ENCODE data around the gene CDHR5. TPM values are rescaled to one million over a fixed set of nuclear protein-coding genes. Genes with fewer than 3 reads are reported as not detected.
A peak's percentile ranks its signal among the peaks of the same experiment; 100 is the strongest.
"Not testable (repeated sequence)": the region's sequence is repeated elsewhere in the genome, so short reads cannot be mapped to it uniquely, and the experiment has no call there.

CDHR5 gene
- total and polyA plus RNA-seq, 9 of the 15 experiments (the other 6 are each of a cell fraction or from before 2014, with no cell fraction given) = 0.16 TPM; not detected in 8

- TF ChIP-seq REST (IDR thresholded peaks at IDR 0.05; ENCODE audit: borderline replicate concordance) = peak; percentile 56
- TF ChIP-seq REST (CRISPR knock-in tag; IDR thresholded peaks at IDR 0.05; ENCODE audit: low read depth) = not testable (repeated sequence)
Observed at GRCh38 chr11:574031-574570, 50.7 kb downstream of the CDHR5 start (continued).
